HepG2 (cell line): ENCODE results near the gene EEF1A1. TPM values are rescaled to one million over a fixed set of nuclear protein-coding genes. Genes with fewer than 3 reads are reported as not detected.
A peak's percentile ranks its signal among the peaks of the same experiment; 100 is the strongest.

ENCODE experiments used
- ARNT ChIP-seq: fragments of 450-650 bp; IDR thresholded peaks from 2 replicates; pipeline ENCODE4 v1.6.1; 2017
- CEBPB ChIP-seq: IDR thresholded peaks from 2 replicates; pipeline ENCODE4 v1.6.1; 2011; ENCODE audit warnings: low read depth, low read length, improper control_type of control experiment, borderline replicate concordance
- HDAC6 ChIP-seq: fragments of 200-600 bp; sonication (generic); IDR thresholded peaks from 2 replicates; pipeline ENCODE4 v1.7.0; 2017; ENCODE audit warnings: mild to moderate bottlenecking, antibody characterized with exemption, low read length, low read depth
- HNRNPUL1 ChIP-seq: fragments of 200-400 bp; formaldehyde crosslinking; IDR thresholded peaks from 2 replicates; pipeline ENCODE4 v1.6.1; 2017; ENCODE audit warnings: low read depth, mild to moderate bottlenecking, low read length, moderate library complexity
- MLLT10 ChIP-seq: sonication (generic); formaldehyde crosslinking; IDR thresholded peaks from 2 replicates; pipeline ENCODE4 v1.4.0; 2020; ENCODE audit warnings: missing genetic modification reagents
- SP4 ChIP-seq: sonication (generic); formaldehyde crosslinking; IDR thresholded peaks from 2 replicates; pipeline ENCODE4 v1.8.1; 2023; ENCODE audit warnings: mild to moderate bottlenecking, missing genetic modification reagents
- TCF12 ChIP-seq, 2 experiments: fragments of 450-650 bp in 1 of 2; sonication (generic) in 1 of 2; formaldehyde crosslinking in 1 of 2; IDR thresholded peaks; 2 replicates each; pipeline versions ENCODE4 v1.6.1 to v1.8.0; 2017 to 2022; ENCODE audit warnings: antibody characterized with exemption in 1 of 2, mild to moderate bottlenecking in 1 of 2, missing genetic modification reagents in 1 of 2, moderate library complexity in 1 of 2
- USF2 ChIP-seq, 2 experiments: sonication (generic) in 1 of 2; formaldehyde crosslinking in 1 of 2; IDR thresholded peaks; 2 replicates each; pipeline versions ENCODE4 v1.5.1 to v1.6.1; 2011 to 2020; ENCODE audit warnings: borderline replicate concordance in 1 of 2, low read depth in 1 of 2, low read length in 1 of 2, mild to moderate bottlenecking in 1 of 2, missing genetic modification reagents in 1 of 2, moderate library complexity in 1 of 2
- ZBTB26 ChIP-seq: IDR thresholded peaks from 2 replicates; pipeline ENCODE4 v1.6.1; 2016; ENCODE audit warnings: missing compliant biosample characterization, missing genetic modification reagents, borderline replicate concordance
- ZNF260 ChIP-seq: sonication (generic); formaldehyde crosslinking; IDR thresholded peaks from 2 replicates; pipeline ENCODE4 v1.4.0; 2020; ENCODE audit warnings: missing genetic modification reagents, low read depth, mild to moderate bottlenecking, borderline replicate concordance
- ZNF343 ChIP-seq: sonication (generic); formaldehyde crosslinking; IDR thresholded peaks from 2 replicates; pipeline ENCODE4 v1.4.0; 2020; ENCODE audit warnings: mild to moderate bottlenecking, missing genetic modification reagents
- ZNF576 ChIP-seq: sonication (generic); formaldehyde crosslinking; IDR thresholded peaks from 2 replicates; pipeline ENCODE4 v1.4.0; 2020; ENCODE audit warnings: mild to moderate bottlenecking, missing genetic modification reagents
- ZSCAN29 ChIP-seq: sonication (generic); formaldehyde crosslinking; conservative IDR thresholded peaks from 2 replicates; pipeline ENCODE4 v1.4.0; 2020; ENCODE audit warnings: mild to moderate bottlenecking, missing genetic modification reagents
- polyA plus RNA-seq, 8 experiments: library from polyadenylated mRNA; depleted of rRNA in 3 of 8; stranded (reverse) in 7 of 8; unstranded in 1 of 8; fragments of >200 nt; fragmentation: Illumina TruSeq in 4 of 8; extraction: Trizol in 4 of 8; gene quantifications; 2 replicates each; pipeline versions ENCODE4 v1.2.1 to v1.2.3, GENCODE V29; 2011 to 2016; ENCODE audit warnings: low read depth in 4 of 8, missing spikeins in 1 of 8, mixed read lengths in 1 of 8; ENCODE audit not compliant: insufficient read depth in 1 of 8
- total RNA-seq, 5 experiments: library from RNA; depleted of rRNA; stranded (reverse); fragments of >200 nt; fragmentation: Illumina TruSeq; extraction: Trizol; gene quantifications; 2 replicates each; pipeline ENCODE4 v1.2.3, GENCODE V29; 2016; ENCODE audit warnings: low read depth in 1 of 5
- TF ChIP-seq, protein P1 (sequence below): sonication (generic); formaldehyde crosslinking; IDR thresholded peaks from 2 replicates; pipeline ENCODE4 v1.4.0; 2020; ENCODE audit warnings: low read depth, missing genetic modification reagents
- TF ChIP-seq, protein P2 (sequence below): sonication (generic); formaldehyde crosslinking; IDR thresholded peaks from 2 replicates; pipeline ENCODE4 v1.5.0; 2020; ENCODE audit warnings: mild to moderate bottlenecking, missing genetic modification reagents
- TF ChIP-seq, protein P3 (sequence below): sonication (generic); formaldehyde crosslinking; conservative IDR thresholded peaks from 2 replicates; pipeline ENCODE4 v1.4.0; 2020; ENCODE audit warnings: missing genetic modification reagents

Gene EEF1A1
- total and polyA plus RNA-seq, 2 of the 13 experiments (the other 11 are each of a cell fraction or from before 2014, with no cell fraction given): 13,726 to 17,172 TPM

- TF ChIP-seq USF2 (IDR thresholded peaks at IDR 0.05; ENCODE audit: low read depth, low read length) (no peak), USF2 (CRISPR knock-in tag; IDR thresholded peaks at IDR 0.05; ENCODE audit: borderline replicate concordance) (peak; percentile 56), ZNF343 (CRISPR knock-in tag) (no peak), MLLT10 (CRISPR knock-in tag) (no peak), ARNT (no peak), ZSCAN29 (no peak; the same call in 1 of the 2 replicates), HDAC6 (no peak), TCF12 (IDR thresholded peaks at IDR 0.05) (no peak), TCF12 (CRISPR knock-in tag; IDR thresholded peaks at IDR 0.05) (no peak; the same call in 1 of the 2 replicates), HNRNPUL1 (no peak), ZNF576 (CRISPR knock-in tag) (0 out of 2 replicates have a peak, but pooled peaks have one; percentile 23), SP4 (CRISPR knock-in tag) (peak; percentile 77), ZBTB26 (CRISPR knock-in tag) (no peak), CEBPB (no peak), ZNF260 (CRISPR knock-in tag) (no peak)
- TF ChIP-seq, protein P1, sequence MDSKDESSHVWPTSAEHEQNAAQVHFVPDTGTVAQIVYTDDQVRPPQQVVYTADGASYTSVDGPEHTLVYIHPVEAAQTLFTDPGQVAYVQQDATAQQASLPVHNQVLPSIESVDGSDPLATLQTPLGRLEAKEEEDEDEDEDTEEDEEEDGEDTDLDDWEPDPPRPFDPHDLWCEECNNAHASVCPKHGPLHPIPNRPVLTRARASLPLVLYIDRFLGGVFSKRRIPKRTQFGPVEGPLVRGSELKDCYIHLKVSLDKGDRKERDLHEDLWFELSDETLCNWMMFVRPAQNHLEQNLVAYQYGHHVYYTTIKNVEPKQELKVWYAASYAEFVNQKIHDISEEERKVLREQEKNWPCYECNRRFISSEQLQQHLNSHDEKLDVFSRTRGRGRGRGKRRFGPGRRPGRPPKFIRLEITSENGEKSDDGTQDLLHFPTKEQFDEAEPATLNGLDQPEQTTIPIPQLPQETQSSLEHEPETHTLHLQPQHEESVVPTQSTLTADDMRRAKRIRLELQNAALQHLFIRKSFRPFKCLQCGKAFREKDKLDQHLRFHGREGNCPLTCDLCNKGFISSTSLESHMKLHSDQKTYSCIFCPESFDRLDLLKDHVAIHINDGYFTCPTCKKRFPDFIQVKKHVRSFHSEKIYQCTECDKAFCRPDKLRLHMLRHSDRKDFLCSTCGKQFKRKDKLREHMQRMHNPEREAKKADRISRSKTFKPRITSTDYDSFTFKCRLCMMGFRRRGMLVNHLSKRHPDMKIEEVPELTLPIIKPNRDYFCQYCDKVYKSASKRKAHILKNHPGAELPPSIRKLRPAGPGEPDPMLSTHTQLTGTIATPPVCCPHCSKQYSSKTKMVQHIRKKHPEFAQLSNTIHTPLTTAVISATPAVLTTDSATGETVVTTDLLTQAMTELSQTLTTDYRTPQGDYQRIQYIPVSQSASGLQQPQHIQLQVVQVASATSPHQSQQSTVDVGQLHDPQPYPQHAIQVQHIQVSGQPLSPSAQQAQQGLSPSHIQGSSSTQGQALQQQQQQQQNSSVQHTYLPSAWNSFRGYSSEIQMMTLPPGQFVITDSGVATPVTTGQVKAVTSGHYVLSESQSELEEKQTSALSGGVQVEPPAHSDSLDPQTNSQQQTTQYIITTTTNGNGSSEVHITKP (CRISPR knock-in tag): 0 out of 2 replicates have a peak, but pooled peaks have one; percentile 5
- TF ChIP-seq, protein P2, sequence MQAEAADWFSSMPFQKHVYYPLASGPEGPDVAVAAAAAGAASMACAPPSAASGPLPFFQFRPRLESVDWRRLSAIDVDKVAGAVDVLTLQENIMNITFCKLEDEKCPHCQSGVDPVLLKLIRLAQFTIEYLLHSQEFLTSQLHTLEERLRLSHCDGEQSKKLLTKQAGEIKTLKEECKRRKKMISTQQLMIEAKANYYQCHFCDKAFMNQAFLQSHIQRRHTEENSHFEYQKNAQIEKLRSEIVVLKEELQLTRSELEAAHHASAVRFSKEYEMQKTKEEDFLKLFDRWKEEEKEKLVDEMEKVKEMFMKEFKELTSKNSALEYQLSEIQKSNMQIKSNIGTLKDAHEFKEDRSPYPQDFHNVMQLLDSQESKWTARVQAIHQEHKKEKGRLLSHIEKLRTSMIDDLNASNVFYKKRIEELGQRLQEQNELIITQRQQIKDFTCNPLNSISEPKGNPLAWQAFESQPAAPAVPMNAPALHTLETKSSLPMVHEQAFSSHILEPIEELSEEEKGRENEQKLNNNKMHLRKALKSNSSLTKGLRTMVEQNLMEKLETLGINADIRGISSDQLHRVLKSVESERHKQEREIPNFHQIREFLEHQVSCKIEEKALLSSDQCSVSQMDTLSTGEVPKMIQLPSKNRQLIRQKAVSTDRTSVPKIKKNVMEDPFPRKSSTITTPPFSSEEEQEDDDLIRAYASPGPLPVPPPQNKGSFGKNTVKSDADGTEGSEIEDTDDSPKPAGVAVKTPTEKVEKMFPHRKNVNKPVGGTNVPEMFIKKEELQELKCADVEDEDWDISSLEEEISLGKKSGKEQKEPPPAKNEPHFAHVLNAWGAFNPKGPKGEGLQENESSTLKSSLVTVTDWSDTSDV: no peak
- TF ChIP-seq, protein P3, sequence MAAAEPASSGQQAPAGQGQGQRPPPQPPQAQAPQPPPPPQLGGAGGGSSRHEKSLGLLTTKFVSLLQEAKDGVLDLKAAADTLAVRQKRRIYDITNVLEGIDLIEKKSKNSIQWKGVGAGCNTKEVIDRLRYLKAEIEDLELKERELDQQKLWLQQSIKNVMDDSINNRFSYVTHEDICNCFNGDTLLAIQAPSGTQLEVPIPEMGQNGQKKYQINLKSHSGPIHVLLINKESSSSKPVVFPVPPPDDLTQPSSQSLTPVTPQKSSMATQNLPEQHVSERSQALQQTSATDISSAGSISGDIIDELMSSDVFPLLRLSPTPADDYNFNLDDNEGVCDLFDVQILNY (CRISPR knock-in tag): peak; percentile 56; the same call in 1 of the 2 replicates
Observed at GRCh38 chr6:73523434-73524123, 2.7 kb upstream of the EEF1A1 start (continued).
